IPS-18c (cell line): Measurements from ENCODE around the gene MTMR11.
"Not testable (repeated sequence)": the region's sequence is repeated elsewhere in the genome, so short reads cannot be mapped to it uniquely, and the experiment has no call there.

Source experiments
- H3K4me3 ChIP-seq: 2 replicates; pipeline ENCODE4 v1.7.0; 2013; ENCODE audit warnings: low read depth, mild to moderate bottlenecking, low read length, moderate library complexity; ENCODE audit not compliant: insufficient read depth
- H3K9me3 ChIP-seq: one replicate; pipeline ENCODE4 v1.6.1; 2013; ENCODE audit warnings: mild to moderate bottlenecking, low read length, moderate library complexity; ENCODE audit not compliant: control insufficient read depth, insufficient read depth

The MTMR11 gene

DNA sequence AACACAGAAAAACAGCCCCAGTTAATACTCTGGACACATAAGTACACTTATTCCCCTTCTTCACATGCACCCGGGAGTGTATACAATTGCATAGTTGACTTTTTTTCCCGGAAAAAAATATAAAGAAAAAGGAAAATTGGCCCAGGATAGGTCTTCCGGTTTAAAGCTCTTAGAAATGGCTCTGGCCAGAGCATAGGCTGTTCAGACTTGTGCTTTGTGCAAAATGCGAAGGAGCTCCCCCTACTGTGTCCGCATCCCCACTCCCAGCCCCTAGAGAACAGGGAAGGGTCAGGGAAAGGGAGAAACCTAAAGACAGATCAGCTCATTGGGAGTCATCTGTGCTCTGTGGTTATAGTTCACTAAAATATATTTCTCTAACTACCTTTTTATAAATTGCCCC is 5.5 kb upstream of the MTMR11 start:
- H3K9me3 ChIP-seq, result peaks cover 4% of the 10 kb centered on the region
- H3K4me3 ChIP-seq, result no peak overlapping the region

DNA sequence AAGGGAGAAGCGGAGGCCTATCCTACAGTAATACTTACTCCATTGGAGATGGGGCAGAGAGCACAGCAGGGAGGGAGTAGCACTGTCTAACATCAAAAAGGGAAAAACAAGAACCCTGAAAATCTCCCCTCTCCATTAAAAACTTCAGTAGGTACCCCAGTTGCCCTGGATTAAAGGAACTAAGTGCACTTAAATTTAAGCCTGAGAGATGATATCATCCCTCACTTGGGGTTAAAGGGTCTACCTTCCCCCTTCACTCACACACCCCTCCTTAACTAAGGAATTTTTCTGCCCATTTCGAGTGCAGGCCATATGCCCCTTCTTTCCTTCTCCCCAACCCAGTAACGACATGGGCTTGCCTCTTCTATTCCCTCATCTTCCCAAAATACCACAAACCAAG is 3.7 kb upstream of the MTMR11 start:
- peaks cover 4% of the 10 kb centered on the region for H3K9me3 ChIP-seq
- no peak overlapping the region for H3K4me3 ChIP-seq

- H3K9me3 ChIP-seq, result not testable (repeated sequence)
- H3K4me3 ChIP-seq, result peak overlapping the region; percentile 38; the same call in 1 of the 2 replicates
Observed at GRCh38 chr1:149938668-149939003, 2.0 kb upstream of the MTMR11 start.

DNA sequence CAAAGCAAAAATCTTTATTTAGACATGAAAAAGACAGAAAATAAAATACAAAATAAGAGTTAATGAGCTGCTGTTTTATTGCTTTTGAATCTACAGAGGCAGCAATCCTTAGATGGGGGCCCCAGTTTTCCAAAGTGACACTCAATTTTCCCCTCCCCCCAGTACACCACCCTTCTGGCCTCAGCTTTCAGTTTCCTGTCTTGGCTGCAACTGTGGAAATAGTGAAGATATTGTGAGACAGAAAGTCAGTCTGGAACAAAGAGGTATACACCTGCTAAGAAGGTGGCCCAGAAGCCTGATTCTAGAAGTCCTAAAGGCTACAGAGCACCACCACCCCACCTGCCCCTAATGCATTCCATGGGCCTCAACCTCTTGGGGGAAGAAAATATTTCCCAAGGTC is 1.1 kb upstream of the MTMR11 start:
- Histone ChIP-seq H3K9me3 (peaks cover 4% of the 10 kb centered on the region), H3K4me3 (no peak overlapping the region; the same call in 1 of the 2 replicates)

- H3K9me3 ChIP-seq, result peaks cover 4% of the 10 kb centered on the region
- peak overlapping the region; percentile 25; the same call in 1 of the 2 replicates for H3K4me3 ChIP-seq
Observed at GRCh38 chr1:149936992-149937705, 470 bp upstream of the MTMR11 start.

DNA sequence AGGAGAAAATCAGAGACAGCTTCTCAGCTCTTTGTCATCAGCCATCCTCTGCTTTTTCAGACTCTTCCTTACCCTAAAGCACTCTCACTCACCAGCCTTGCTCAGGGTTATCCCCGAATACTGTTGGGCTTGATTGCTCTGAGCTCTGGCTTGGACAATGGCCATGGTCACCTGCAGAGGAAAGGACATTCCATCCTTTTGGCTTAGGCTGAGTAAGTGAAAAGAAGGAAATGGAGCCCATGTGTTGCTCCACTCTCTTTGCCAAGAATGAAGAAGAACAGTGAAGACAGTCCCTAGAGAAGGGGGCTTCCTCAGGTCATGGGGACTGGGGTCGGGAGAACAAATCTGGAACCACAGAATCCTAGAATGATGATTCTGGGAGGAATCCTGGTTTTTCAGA is 2.3 kb downstream of the MTMR11 start:
- H3K9me3 ChIP-seq, result peaks cover 4% of the 10 kb centered on the region
- H3K4me3 ChIP-seq, result no peak overlapping the region

GRCh38 chr1:149933208-149933607 is 3.5 kb downstream of the MTMR11 start:
- Histone ChIP-seq H3K9me3 (peaks cover 4% of the 10 kb centered on the region), H3K4me3 (no peak overlapping the region)

GRCh38 chr1:149932474-149932873 is 4.2 kb downstream of the MTMR11 start:
- H3K4me3 ChIP-seq, result no peak overlapping the region
- no peaks in the 10 kb centered on the region for H3K9me3 ChIP-seq

DNA sequence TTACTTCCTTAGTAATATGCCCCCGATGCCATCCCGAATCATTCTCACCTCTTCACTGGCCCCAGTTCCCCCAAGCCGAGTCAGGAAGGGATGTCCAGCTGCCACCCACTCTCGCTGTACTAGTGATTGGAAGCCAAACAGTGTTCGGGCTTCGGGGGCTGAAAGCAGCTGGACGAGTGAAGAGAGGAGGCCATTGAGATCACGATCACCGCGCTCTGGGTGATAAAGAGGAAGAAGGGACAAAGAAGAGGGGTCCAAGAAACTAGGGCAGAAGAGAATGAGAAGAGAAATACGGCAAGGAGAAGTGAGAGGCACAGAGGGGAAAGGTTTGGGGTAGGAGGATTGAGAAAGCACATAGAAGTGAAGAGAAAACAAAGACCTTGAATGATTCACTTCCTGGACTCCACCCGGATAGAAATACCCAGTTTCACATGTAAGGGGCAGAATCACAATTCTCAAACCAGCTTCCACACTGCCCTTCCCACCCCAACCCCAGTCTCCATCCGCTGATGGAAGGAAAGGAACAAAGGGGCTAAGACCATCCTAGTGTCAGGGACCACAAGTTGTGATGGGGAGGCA is 5.4 kb downstream of the MTMR11 start:
- H3K9me3 ChIP-seq, result no peaks in the 10 kb centered on the region

GRCh38 chr1:149929856-149930255 is 6.8 kb downstream of the MTMR11 start:
- Histone ChIP-seq H3K4me3 (no peak overlapping the region), H3K9me3 (no peaks in the 10 kb centered on the region)

More for the DNA sequence above, 5.4 kb downstream of the MTMR11 start:
- no peak overlapping the region for H3K4me3 ChIP-seq

GRCh38 chr1:149928401-149928724 is 8.3 kb downstream of the MTMR11 start:
- H3K9me3 ChIP-seq, result no peaks in the 10 kb centered on the region
- peak overlapping the region; percentile 80; the same call in 1 of the 2 replicates for H3K4me3 ChIP-seq

DNA sequence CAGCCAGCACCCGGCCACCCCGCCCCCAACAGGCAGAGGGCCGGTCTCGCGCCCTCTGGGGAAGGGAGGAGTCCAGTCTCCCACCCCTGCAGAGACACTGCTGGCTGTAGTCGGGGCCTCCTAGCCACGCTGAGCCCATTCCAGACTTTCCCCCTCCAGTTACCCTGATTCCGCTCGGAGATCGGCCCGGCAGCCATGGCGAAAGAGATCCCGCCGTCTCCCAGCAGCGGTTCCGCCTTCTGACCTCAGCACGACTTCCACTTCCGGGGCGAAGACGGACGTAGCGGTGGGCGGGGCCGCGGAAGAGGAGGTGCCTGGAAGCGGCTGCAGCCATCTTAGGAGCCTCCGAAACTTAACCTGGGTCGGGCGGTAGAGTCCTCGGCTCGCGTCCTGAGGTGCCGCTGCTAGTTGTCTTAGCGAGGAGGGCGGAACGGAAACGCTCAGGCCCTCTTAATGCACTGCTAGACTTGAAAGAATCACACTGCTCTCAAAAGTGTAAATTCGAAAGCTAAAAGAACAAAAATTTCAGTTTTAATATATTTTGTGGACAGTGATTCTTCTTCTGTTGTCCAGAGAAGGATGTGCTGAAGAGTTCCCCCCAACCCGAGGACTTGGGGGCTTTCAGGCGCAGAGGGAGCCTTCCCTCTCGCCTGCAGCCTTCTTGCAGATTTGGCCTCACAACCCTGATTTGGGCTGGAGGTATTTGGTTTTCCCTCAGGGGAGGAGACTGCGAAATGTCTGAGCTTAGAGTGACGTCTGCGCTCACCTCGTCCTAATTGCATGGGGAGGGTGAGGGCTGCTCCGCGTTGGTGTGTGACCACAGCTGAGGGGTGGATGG is 8.9 kb downstream of the MTMR11 start, which contains the start of gene SF3B4:
SF3B4 (minus strand) TSS at position 241 of the 838 bp plus-strand sequence; CDS start at position 197, 44 bp downstream.
- H3K4me3 ChIP-seq, result peak within 1 kb of the TSS; percentile 80
- H3K9me3 ChIP-seq, result no peaks in the 10 kb centered on the region

GRCh38 chr1:149927056-149927562 is 9.6 kb downstream of the MTMR11 start:
- Histone ChIP-seq H3K9me3 (no peaks in the 10 kb centered on the region), H3K4me3 (peak overlapping the region; percentile 80)

GRCh38 chr1:149926296-149926695 is 10.4 kb downstream of the MTMR11 start:
- 0 out of 2 replicates have a peak overlapping the region, but pooled peaks have one; percentile 80 for H3K4me3 ChIP-seq
- no peaks in the 10 kb centered on the region for H3K9me3 ChIP-seq

DNA sequence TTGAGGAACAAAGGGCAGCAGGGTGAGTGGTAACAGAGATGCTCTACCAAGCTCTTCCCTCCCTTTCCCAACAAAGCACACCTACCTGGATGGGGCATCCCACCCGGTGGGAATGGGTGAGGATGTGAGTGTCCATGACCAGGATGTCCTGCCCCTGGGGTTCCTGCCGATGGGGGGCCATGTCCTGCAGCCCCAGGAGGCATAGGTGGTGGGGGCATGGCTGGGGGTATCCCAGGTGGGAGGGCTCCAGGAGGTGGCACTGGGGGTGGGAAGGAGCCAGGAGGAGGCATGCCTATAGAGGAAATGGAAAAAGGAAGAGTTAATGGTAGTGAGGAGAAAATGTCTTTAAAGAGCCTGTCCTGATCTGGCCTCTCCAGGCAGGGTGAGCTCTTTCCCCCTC is 10.9 kb downstream of the MTMR11 start:
- Histone ChIP-seq H3K9me3 (no peaks in the 10 kb centered on the region), H3K4me3 (no peak overlapping the region)

- H3K9me3 ChIP-seq, result no peaks in the 10 kb centered on the region
Observed at GRCh38 chr1:149925345-149925744, 11.3 kb downstream of the MTMR11 start.

DNA sequence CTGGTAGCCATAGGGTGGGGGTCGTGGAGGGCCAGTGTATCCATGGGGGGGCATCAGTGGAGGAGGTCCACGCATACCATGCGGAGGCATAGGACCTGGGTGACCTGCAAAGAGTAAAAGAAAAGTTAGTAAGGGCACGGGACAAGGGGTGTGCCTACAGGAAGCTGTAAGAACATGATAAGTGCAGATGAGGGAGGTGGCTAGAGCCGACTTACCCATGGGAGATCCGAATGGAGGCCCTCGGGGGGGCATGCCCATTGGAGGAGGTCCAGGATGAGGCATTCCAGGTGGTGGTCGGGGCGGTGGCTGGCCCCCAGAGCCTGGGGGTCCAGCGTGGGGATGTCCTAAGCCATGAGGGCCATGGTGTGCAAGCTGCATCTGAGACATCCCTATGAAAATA is 13.1 kb downstream of the MTMR11 start:
- Histone ChIP-seq H3K9me3 (no peaks in the 10 kb centered on the region), H3K4me3 (no peak overlapping the region)

More at GRCh38 chr1:149925345-149925744, 11.3 kb downstream of the MTMR11 start:
- no peak overlapping the region for H3K4me3 ChIP-seq
